HepG2 (cell line): Measurements from ENCODE around the gene YY1. TPM values are rescaled to one million over a fixed set of nuclear protein-coding genes. Genes with fewer than 3 reads are reported as not detected.

Experiments used
- AGO1 ChIP-seq: fragments of 200-400 bp; formaldehyde crosslinking; IDR thresholded peaks from 2 replicates; pipeline ENCODE4 v1.6.1; 2017; ENCODE audit warnings: mild to moderate bottlenecking, low read depth, low read length, moderate library complexity; ENCODE audit not compliant: poor library complexity, severe bottlenecking
- BORCS8-MEF2B ChIP-seq: sonication (generic); formaldehyde crosslinking; IDR thresholded peaks from 2 replicates; pipeline ENCODE4 v1.8.0; 2022; ENCODE audit warnings: mild to moderate bottlenecking, missing genetic modification reagents
- FUBP1 ChIP-seq: sonication (generic); formaldehyde crosslinking; IDR thresholded peaks from 2 replicates; pipeline ENCODE4 v1.5.1; 2020; ENCODE audit warnings: missing genetic modification reagents, mild to moderate bottlenecking, borderline replicate concordance
- GTF2F1 ChIP-seq: fragments of 150-350 bp; IDR thresholded peaks from 2 replicates; pipeline ENCODE4 v1.6.1; 2014; ENCODE audit warnings: low read length
- HOXA5 ChIP-seq: sonication (generic); formaldehyde crosslinking; IDR thresholded peaks from 2 replicates; pipeline ENCODE4 v1.4.0; 2020; ENCODE audit warnings: missing genetic modification reagents
- NFIC ChIP-seq: IDR thresholded peaks from 2 replicates; pipeline ENCODE4 v1.6.1; 2012; ENCODE audit warnings: mild to moderate bottlenecking, low read length, inconsistent platforms
- TBX2 ChIP-seq: sonication (generic); formaldehyde crosslinking; IDR thresholded peaks from 2 replicates; pipeline ENCODE4 v1.5.0; 2020; ENCODE audit warnings: missing genetic modification reagents, mild to moderate bottlenecking, borderline replicate concordance
- ZKSCAN5 ChIP-seq: sonication (generic); formaldehyde crosslinking; IDR thresholded peaks from 2 replicates; pipeline ENCODE4 v1.5.1; 2020; ENCODE audit warnings: mild to moderate bottlenecking, missing genetic modification reagents
- ZNF24 ChIP-seq: fragments of 450-650 bp; IDR thresholded peaks from 2 replicates; pipeline ENCODE4 v1.6.1; 2017; ENCODE audit warnings: antibody characterized with exemption, mild to moderate bottlenecking
- ZNF609 ChIP-seq: sonication (generic); formaldehyde crosslinking; IDR thresholded peaks from 2 replicates; pipeline ENCODE4 v1.4.0; 2020; ENCODE audit warnings: mild to moderate bottlenecking, missing genetic modification reagents, borderline replicate concordance
- ZNF615 ChIP-seq: sonication (generic); formaldehyde crosslinking; IDR thresholded peaks from 2 replicates; pipeline ENCODE4 v1.5.0; 2020; ENCODE audit warnings: mild to moderate bottlenecking, missing genetic modification reagents, borderline replicate concordance
- ZNF740 ChIP-seq: sonication (generic); formaldehyde crosslinking; IDR thresholded peaks from 2 replicates; pipeline ENCODE4 v1.4.0; 2020; ENCODE audit warnings: missing genetic modification reagents
- ZSCAN30 ChIP-seq: sonication (generic); formaldehyde crosslinking; IDR thresholded peaks from 2 replicates; pipeline ENCODE4 v1.5.0; 2020; ENCODE audit warnings: mild to moderate bottlenecking, missing genetic modification reagents
- polyA plus RNA-seq, 8 experiments: library from polyadenylated mRNA; depleted of rRNA in 3 of 8; stranded (reverse) in 7 of 8; unstranded in 1 of 8; fragments of >200 nt; fragmentation: Illumina TruSeq in 4 of 8; extraction: Trizol in 4 of 8; gene quantifications; 2 replicates each; pipeline versions ENCODE4 v1.2.1 to v1.2.3, GENCODE V29; 2011 to 2016; ENCODE audit warnings: low read depth in 4 of 8, missing spikeins in 1 of 8, mixed read lengths in 1 of 8; ENCODE audit not compliant: insufficient read depth in 1 of 8
- total RNA-seq, 5 experiments: library from RNA; depleted of rRNA; stranded (reverse); fragments of >200 nt; fragmentation: Illumina TruSeq; extraction: Trizol; gene quantifications; 2 replicates each; pipeline ENCODE4 v1.2.3, GENCODE V29; 2016; ENCODE audit warnings: low read depth in 1 of 5
- TF ChIP-seq, protein P1 (sequence below): IDR thresholded peaks from 2 replicates; pipeline ENCODE4 v1.6.1; 2016; ENCODE audit warnings: control low read depth

Gene YY1
- total and polyA plus RNA-seq, 2 of the 13 experiments (the other 11 are each of a cell fraction or from before 2014, with no cell fraction given), result 29.4 to 68.1 TPM

DNA sequence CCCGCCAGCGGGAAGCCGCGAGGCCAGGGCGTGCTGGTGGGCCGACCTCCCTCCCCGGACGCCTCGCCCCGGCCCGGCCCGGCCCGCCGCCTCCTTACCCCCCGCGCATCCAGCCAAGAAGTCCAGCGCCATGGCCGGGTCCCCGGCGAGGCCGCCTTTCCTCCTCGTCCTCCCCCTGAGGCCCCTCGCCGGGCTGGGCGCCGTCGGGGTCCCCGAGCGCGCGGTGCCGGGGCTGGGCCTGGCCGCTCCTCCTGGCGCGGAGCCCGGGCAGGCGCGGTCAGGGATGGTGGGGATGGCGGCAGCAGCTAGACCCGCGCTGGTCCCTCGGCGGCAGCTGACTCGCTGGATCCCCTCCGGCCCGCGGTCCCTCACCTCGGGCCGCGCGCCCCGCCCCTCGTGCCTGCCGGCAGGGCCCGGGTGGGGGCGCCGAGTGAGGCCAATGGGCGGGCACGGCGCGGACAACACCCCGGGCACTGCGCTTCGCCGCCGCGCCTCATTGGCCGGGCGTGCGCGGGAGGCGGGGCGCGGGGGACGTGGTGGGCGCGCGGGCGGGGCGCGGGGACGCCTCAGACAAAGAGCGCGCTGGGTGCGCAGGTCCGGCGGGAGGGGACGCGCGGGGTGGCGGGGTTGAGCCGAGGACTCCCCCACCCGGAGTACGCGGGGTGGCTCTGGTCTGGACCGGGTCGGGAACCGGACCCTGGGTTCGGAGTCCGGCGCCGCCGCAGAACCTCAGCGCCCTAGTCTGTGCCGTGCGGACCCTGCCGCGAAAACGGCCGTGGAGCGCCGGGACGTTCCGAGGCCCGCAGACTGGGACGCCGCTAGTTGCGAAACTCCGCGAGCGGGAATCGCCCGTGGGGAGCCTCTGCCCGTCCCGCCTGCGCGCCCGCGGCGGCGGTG is 67.4 kb downstream of the YY1 start, which contains the start of gene SLC25A29 (continued):
- TF ChIP-seq ZNF609 (CRISPR knock-in tag) (no peak), ZSCAN30 (CRISPR knock-in tag) (no peak), ZKSCAN5 (no peak), ZNF24 (no peak), NFIC (no peak), ZNF615 (no peak), BORCS8-MEF2B (CRISPR knock-in tag) (no peak), AGO1 (no peak), GTF2F1 (no peak), TBX2 (CRISPR knock-in tag) (peak; percentile 69; the same call in 1 of the 2 replicates), ZNF740 (no peak), FUBP1 (CRISPR knock-in tag) (no peak), HOXA5 (CRISPR knock-in tag) (no peak)
- TF ChIP-seq, protein P1, sequence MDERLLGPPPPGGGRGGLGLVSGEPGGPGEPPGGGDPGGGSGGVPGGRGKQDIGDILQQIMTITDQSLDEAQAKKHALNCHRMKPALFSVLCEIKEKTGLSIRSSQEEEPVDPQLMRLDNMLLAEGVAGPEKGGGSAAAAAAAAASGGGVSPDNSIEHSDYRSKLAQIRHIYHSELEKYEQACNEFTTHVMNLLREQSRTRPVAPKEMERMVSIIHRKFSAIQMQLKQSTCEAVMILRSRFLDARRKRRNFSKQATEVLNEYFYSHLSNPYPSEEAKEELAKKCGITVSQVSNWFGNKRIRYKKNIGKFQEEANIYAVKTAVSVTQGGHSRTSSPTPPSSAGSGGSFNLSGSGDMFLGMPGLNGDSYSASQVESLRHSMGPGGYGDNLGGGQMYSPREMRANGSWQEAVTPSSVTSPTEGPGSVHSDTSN, result no peak
